ENCODE results near the gene LCN10.

The LCN10 gene

GRCh38 chr9:136754626-136755301 lies 12.0 kb upstream of the LCN10 start:
- no peak for DNase-seq (ENCODE audit: low read depth)

GRCh38 chr9:136754059-136754572 lies 11.4 kb upstream of the LCN10 start:
- no peak for DNase-seq (ENCODE audit: low read depth)

- DNase-seq (ENCODE audit: low read depth): no peak
Measured at GRCh38 chr9:136753371-136754058, 10.8 kb upstream of the LCN10 start.

GRCh38 chr9:136751814-136752213 lies 9.1 kb upstream of the LCN10 start:
- DNase-seq (ENCODE audit: low read depth): no peak

- no peak for DNase-seq (ENCODE audit: low read depth)
Measured at GRCh38 chr9:136751244-136751643, 8.5 kb upstream of the LCN10 start.

- no peak for DNase-seq (ENCODE audit: low read depth)
Measured at GRCh38 chr9:136750526-136750925, 7.8 kb upstream of the LCN10 start.

GRCh38 chr9:136748666-136749611 lies 6.2 kb upstream of the LCN10 start:
- no peak for DNase-seq (ENCODE audit: low read depth)

- DNase-seq (ENCODE audit: low read depth): no peak
Measured at GRCh38 chr9:136748201-136748600, 5.5 kb upstream of the LCN10 start, which contains the start of gene LCN6. Gene LCN6 (minus strand): TSS chr9:136748525. CDS start chr9:136748483, 42 bp downstream.

GRCh38 chr9:136747161-136748060 lies 4.7 kb upstream of the LCN10 start:
- DNase-seq (ENCODE audit: low read depth): no peak

GRCh38 chr9:136746621-136747020 lies 3.9 kb upstream of the LCN10 start:
- DNase-seq (ENCODE audit: low read depth): no peak

- no peak for DNase-seq (ENCODE audit: low read depth)
Measured at GRCh38 chr9:136746155-136746490, 3.4 kb upstream of the LCN10 start.

GRCh38 chr9:136745389-136746154 lies 2.8 kb upstream of the LCN10 start:
- DNase-seq (ENCODE audit: low read depth): no peak

- DNase-seq (ENCODE audit: low read depth): no peak
Measured at GRCh38 chr9:136744773-136745172, 2.0 kb upstream of the LCN10 start.

GRCh38 chr9:136743639-136744211 lies 985 bp upstream of the LCN10 start:
- DNase-seq (ENCODE audit: low read depth): no peak

GRCh38 chr9:136741883-136742571 lies 713 bp downstream of the LCN10 start:
- no peak for DNase-seq (ENCODE audit: low read depth)

GRCh38 chr9:136740971-136741882 lies 1.5 kb downstream of the LCN10 start:
- no peak for DNase-seq (ENCODE audit: low read depth)

GRCh38 chr9:136740491-136740890 lies 2.2 kb downstream of the LCN10 start:
- no peak for DNase-seq (ENCODE audit: low read depth)

GRCh38 chr9:136740069-136740468 lies 2.7 kb downstream of the LCN10 start:
- DNase-seq (ENCODE audit: low read depth): no peak

GRCh38 chr9:136739509-136739908 lies 3.2 kb downstream of the LCN10 start:
- no peak for DNase-seq (ENCODE audit: low read depth)
